ENCODE measurements around the gene CAV2. TPM values are rescaled to one million over a fixed set of nuclear protein-coding genes. Genes with fewer than 3 reads are reported as not detected.

Gene CAV2
- total RNA-seq, 1 donor from 2014 or later, result 8.5 TPM

DNA sequence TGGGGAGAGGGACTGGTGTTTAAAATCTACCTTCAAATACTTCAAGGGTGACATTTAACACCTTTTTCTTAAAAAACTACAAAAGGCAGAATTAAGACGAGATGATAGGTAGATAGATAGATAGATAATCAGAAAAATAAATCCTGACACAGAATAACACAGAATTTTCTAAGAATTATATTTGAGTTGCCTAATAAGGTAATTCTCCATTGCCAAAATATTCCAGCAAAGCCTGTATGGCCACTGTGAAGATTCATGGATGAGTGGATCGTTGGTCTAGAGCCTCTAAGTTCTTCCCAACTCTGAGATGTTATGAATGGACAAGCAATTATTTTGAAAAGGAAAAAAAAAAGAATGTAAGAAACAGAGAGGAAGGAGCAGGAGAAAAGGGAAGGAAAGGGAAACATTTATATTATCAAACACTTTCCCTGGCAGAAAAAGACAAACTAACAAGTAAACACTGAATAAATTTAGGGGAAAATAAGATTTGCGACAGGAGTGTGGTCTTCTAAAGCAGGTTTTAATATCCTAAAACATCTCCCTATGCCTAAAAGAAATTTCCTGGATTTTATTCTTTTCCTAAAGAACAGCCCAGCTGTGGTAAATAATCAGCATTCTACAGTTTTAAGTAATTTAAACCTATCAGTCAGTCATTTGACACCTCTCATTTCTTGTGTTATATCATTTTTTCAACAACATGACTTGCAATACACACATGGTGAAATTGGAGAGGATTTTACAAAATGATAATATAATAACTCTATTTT, 7.5 kb upstream of the CAV2 start:
- Mint-ChIP-seq H3K9me3 (peaks cover 5% of the 10 kb centered on the region), H3K27ac (no peak overlapping the region), H3K4me1 (peaks cover 8% of the 10 kb centered on the region), H3K27me3 (ENCODE audit: low read depth) (no peaks in the 10 kb centered on the region), H3K36me3 (no peaks in the 10 kb centered on the region), H3K4me3 (no peak overlapping the region)
- DNase-seq (ENCODE audit: low spot score in 2 of 2, unreplicated experiment in 2 of 2), result no peak
- TF ChIP-seq, protein P1, sequence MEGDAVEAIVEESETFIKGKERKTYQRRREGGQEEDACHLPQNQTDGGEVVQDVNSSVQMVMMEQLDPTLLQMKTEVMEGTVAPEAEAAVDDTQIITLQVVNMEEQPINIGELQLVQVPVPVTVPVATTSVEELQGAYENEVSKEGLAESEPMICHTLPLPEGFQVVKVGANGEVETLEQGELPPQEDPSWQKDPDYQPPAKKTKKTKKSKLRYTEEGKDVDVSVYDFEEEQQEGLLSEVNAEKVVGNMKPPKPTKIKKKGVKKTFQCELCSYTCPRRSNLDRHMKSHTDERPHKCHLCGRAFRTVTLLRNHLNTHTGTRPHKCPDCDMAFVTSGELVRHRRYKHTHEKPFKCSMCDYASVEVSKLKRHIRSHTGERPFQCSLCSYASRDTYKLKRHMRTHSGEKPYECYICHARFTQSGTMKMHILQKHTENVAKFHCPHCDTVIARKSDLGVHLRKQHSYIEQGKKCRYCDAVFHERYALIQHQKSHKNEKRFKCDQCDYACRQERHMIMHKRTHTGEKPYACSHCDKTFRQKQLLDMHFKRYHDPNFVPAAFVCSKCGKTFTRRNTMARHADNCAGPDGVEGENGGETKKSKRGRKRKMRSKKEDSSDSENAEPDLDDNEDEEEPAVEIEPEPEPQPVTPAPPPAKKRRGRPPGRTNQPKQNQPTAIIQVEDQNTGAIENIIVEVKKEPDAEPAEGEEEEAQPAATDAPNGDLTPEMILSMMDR (IDR thresholded peaks at IDR 0.05; ENCODE audit: unreplicated experiment), result no peak

DNA sequence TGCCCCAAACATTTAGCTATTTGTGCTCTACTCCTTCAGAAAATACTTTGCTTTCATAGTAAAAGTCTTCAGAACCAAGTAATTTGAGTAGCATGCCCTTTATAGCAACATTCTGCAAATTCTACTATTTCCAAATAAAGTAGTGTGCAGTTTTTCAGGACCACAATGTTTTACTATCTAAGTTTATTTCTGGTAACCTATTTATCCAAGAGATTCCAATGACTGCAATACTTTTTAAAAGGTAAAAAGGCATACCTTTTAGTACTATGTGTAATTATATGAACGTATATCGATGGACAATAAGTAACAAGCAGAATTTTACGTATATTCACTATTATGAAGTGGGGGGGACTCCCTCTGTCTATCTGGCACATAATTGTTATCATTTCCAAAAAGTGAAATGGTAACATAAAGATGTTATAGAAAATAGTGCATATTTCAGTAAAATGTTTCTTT, 6.9 kb upstream of the CAV2 start:
- Mint-ChIP-seq H3K4me1 (peaks cover 6% of the 10 kb centered on the region), H3K27ac (no peak overlapping the region), H3K9me3 (peaks cover 8% of the 10 kb centered on the region), H3K27me3 (ENCODE audit: low read depth) (no peaks in the 10 kb centered on the region), H3K4me3 (no peak overlapping the region), H3K36me3 (no peaks in the 10 kb centered on the region)
- DNase-seq (ENCODE audit: low spot score in 2 of 2, unreplicated experiment in 2 of 2), result no peak
- TF ChIP-seq, protein P1 (IDR thresholded peaks at IDR 0.05; ENCODE audit: unreplicated experiment), result no peak

DNA sequence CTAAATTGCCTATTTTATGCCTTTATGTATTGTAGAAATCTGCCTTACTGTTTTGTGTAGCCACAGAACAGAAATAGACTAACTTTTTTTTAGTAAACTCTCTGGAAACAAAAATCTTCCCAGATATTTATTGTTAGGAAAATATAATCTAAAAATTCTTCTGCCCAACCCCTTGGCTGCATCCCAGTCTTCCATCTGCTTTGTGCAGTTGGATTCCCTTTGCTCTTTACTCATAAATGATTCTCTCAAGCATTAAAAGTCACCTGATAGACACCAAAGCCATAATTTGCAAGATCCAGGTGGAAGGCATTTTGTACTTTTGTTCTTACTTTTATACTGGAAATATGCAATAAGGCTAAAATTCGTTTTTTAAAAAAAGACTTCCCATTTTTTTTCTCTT, 6.1 kb upstream of the CAV2 start:
- no peaks in the 10 kb centered on the region for H3K27me3 Mint-ChIP-seq (ENCODE audit: low read depth)
- no peak for DNase-seq (ENCODE audit: low spot score in 2 of 2, unreplicated experiment in 2 of 2)
- no peak overlapping the region for H3K4me3 Mint-ChIP-seq
- H3K27ac Mint-ChIP-seq, result no peak overlapping the region
- H3K4me1 Mint-ChIP-seq, result peaks cover 6% of the 10 kb centered on the region
- peaks cover 8% of the 10 kb centered on the region for H3K9me3 Mint-ChIP-seq
- H3K36me3 Mint-ChIP-seq, result no peaks in the 10 kb centered on the region
- TF ChIP-seq, protein P1 (IDR thresholded peaks at IDR 0.05; ENCODE audit: unreplicated experiment), result no peak

DNA sequence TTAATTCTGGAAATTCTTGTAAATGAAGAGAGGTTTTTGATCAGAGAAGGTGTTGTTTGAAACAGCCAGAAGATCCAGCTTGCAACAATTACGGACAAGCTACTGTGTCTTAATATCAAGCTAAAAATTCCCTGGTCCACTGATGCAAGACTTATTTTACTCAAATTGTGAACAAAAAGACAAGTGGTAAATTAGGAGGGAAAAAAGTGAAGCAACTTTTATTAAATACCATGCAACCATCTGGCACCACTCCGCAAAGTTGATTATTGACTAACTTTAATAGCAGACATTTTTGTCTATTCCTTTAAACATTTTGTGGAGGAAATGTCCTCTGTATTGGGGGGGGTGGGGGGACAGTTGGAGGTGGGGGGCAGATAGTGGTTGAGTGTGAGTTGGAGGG, 5.1 kb upstream of the CAV2 start:
- no peak overlapping the region for H3K4me3 Mint-ChIP-seq
- H3K36me3 Mint-ChIP-seq, result no peaks in the 10 kb centered on the region
- H3K27me3 Mint-ChIP-seq (ENCODE audit: low read depth), result no peaks in the 10 kb centered on the region
- peaks cover 6% of the 10 kb centered on the region for H3K4me1 Mint-ChIP-seq
- H3K9me3 Mint-ChIP-seq, result peaks cover 8% of the 10 kb centered on the region
- TF ChIP-seq, protein P1 (IDR thresholded peaks at IDR 0.05; ENCODE audit: unreplicated experiment), result no peak
- H3K27ac Mint-ChIP-seq, result no peak overlapping the region
- DNase-seq (ENCODE audit: low spot score in 2 of 2, unreplicated experiment in 2 of 2), result no peak

DNA sequence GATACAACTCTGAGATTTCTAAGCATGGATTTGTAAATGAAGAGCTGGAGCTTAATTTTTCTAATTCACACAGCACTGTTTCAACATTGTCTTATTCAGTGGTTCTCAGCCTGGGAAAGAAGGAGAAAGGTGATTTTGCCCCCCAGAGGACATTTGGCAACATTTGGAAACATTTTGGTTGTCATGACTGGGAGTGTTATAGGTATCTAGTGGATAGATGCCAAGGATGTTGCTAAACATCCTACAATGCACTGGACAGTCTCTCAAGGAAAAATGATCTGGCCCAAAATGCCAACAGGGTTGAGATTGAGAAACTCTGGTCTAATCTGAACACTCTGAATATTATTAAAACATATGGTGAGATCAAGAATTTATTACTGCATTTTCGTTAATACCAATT, 3.8 kb upstream of the CAV2 start:
- TF ChIP-seq, protein P1 (IDR thresholded peaks at IDR 0.05; ENCODE audit: unreplicated experiment), result no peak
- no peak for DNase-seq (ENCODE audit: low spot score in 2 of 2, unreplicated experiment in 2 of 2)
- Mint-ChIP-seq H3K27ac (no peak overlapping the region), H3K4me3 (no peak overlapping the region), H3K36me3 (no peaks in the 10 kb centered on the region), H3K27me3 (ENCODE audit: low read depth) (no peaks in the 10 kb centered on the region), H3K9me3 (peaks cover 8% of the 10 kb centered on the region), H3K4me1 (peaks cover 9% of the 10 kb centered on the region)
